Heart left ventricle (tissue), 13 donors: ENCODE measurements around the gene PBX3.

ENCODE experiments used
- POLR2A ChIP-seq, 2 donors: fragments of 450-650 bp; IDR thresholded peaks; one replicate each; pipeline ENCODE4 v1.6.1; 2017; ENCODE audit warnings: antibody characterized with exemption in 2 of 2, mild to moderate bottlenecking in 2 of 2, moderate library complexity in 2 of 2
- TF ChIP-seq, protein P1 (sequence below), 12 donors: fragments of 200-600 bp; sonication (generic) in 4 of 12; IDR thresholded peaks; one replicate each; pipeline versions ENCODE4 v1.5.0 to v1.8.0; 2018 to 2022; ENCODE audit warnings: antibody characterized with exemption in 12 of 12, mild to moderate bottlenecking in 5 of 12
- donor health status: ischemic (EF 13 %, LVEDD 7.1; RV severe dilation, severe dysfunction).
- donor health status: DM: no; HTN: yes; CAD: no.
- donor health status: DM: no; HTN: no; CAD: no.
- donor health status: ischemic (EF 25% LVEDD 6.9; RV normal size, moderate dysfunction).
- donor health status: ischemic (EF 25% LVEDD 5.7; RV mildly dilated, moderate dysfunction).
- donor health status: ischemic (EF 35%, LVEDD 5.7; RV mildly dilated, moderate dysfunction).
- donor health status: nonischemic (EF 11% LVEDD 7.7; RV severe dilation, severe dysfunction).
- donor health status: DM: yes; HTN: yes; CAD: no.
- donor health status: PGD.
- donor health status: ischemic (EF 29% LVEDD 5.4; RV normal size, mild dysfunction).
- donor health status: nonischemic (EF 23%, LVEDD 6.1; RV moderate dilation, normal function).

- TF ChIP-seq, protein P1, sequence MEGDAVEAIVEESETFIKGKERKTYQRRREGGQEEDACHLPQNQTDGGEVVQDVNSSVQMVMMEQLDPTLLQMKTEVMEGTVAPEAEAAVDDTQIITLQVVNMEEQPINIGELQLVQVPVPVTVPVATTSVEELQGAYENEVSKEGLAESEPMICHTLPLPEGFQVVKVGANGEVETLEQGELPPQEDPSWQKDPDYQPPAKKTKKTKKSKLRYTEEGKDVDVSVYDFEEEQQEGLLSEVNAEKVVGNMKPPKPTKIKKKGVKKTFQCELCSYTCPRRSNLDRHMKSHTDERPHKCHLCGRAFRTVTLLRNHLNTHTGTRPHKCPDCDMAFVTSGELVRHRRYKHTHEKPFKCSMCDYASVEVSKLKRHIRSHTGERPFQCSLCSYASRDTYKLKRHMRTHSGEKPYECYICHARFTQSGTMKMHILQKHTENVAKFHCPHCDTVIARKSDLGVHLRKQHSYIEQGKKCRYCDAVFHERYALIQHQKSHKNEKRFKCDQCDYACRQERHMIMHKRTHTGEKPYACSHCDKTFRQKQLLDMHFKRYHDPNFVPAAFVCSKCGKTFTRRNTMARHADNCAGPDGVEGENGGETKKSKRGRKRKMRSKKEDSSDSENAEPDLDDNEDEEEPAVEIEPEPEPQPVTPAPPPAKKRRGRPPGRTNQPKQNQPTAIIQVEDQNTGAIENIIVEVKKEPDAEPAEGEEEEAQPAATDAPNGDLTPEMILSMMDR (IDR thresholded peaks at IDR 0.05), result no peak
- no peak for TF ChIP-seq POLR2A (IDR thresholded peaks at IDR 0.05)
Measured at GRCh38 chr9:125908136-125908535, 161.0 kb downstream of the PBX3 start.
